ENCODE measurements around the gene DCAF6. TPM values are rescaled to one million over a fixed set of nuclear protein-coding genes. Genes with fewer than 3 reads are reported as not detected.
"Not testable (repeated sequence)": the region's sequence is repeated elsewhere in the genome, so short reads cannot be mapped to it uniquely, and the experiment has no call there.

Gene DCAF6
- total RNA-seq, 1 experiment from 2014 or later = 34.7 TPM

- H3K27ac ChIP-seq = no peak overlapping the region
- DNase-seq = no peak
- H3K27me3 ChIP-seq = no peaks in the 10 kb centered on the region
- H3K4me3 ChIP-seq = no peak overlapping the region
- H3K9me3 ChIP-seq (replicated peaks) = 0 out of 2 replicates have a peak, but pooled peaks cover 3% of the 10 kb centered on the region
- H3K36me3 ChIP-seq = no peaks in the 10 kb centered on the region; the same call in 1 of the 2 replicates
- H3K4me1 ChIP-seq = no peaks in the 10 kb centered on the region
Measured at GRCh38 chr1:167912294-167912693, 24.2 kb upstream of the DCAF6 start.

- DNase-seq = no peak
- Histone ChIP-seq H3K4me1 (no peaks in the 10 kb centered on the region), H3K27me3 (no peaks in the 10 kb centered on the region), H3K4me3 (no peak within 1 kb of the TSS), H3K36me3 (peaks cover 2% of the 10 kb centered on the region; the same call in 1 of the 2 replicates), H3K9me3 (replicated peaks) (0 out of 2 replicates have a peak, but pooled peaks cover 3% of the 10 kb centered on the region), H3K27ac (no peak within 1 kb of the TSS)
Measured at GRCh38 chr1:167913895-167914496, 22.5 kb upstream of the DCAF6 start, which contains the start of gene ADCY10. Gene ADCY10 (minus strand): TSS chr1:167914134. CDS start chr1:167905140, 8,994 bp downstream.

DNA sequence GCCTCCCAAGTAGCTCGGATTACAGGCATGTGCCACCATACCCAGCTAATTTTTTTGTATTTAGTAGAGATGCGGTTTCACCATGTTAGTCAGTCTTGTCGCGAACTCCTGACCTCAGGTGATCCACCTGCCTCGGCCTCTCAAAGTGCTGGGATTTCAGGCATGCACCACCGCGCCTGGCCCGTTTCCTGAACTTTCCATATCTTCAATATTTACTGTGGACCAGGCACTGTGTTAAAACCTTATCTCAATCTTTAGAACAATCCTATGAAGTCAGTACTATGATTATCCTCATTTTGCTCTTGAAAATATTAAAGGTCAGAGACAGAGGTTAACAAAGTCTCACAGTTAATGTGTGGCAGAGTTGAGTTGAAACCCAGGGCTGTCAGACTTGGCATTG is 20.9 kb upstream of the DCAF6 start:
- no peaks in the 10 kb centered on the region for H3K4me1 ChIP-seq
- H3K4me3 ChIP-seq = no peak overlapping the region
- H3K9me3 ChIP-seq (replicated peaks) = 0 out of 2 replicates have a peak, but pooled peaks cover under 1% of the 10 kb centered on the region
- no peak for DNase-seq
- H3K27ac ChIP-seq = no peak overlapping the region
- H3K27me3 ChIP-seq = no peaks in the 10 kb centered on the region
- peaks cover 2% of the 10 kb centered on the region; the same call in 1 of the 2 replicates for H3K36me3 ChIP-seq

GRCh38 chr1:167916766-167917511 is 19.5 kb upstream of the DCAF6 start:
- no peaks in the 10 kb centered on the region for H3K27me3 ChIP-seq
- H3K9me3 ChIP-seq (replicated peaks) = no peaks in the 10 kb centered on the region
- H3K4me1 ChIP-seq = no peaks in the 10 kb centered on the region
- H3K4me3 ChIP-seq = no peak overlapping the region
- H3K27ac ChIP-seq = no peak overlapping the region
- H3K36me3 ChIP-seq = peaks cover 2% of the 10 kb centered on the region; the same call in 1 of the 2 replicates
- DNase-seq = no peak

DNA sequence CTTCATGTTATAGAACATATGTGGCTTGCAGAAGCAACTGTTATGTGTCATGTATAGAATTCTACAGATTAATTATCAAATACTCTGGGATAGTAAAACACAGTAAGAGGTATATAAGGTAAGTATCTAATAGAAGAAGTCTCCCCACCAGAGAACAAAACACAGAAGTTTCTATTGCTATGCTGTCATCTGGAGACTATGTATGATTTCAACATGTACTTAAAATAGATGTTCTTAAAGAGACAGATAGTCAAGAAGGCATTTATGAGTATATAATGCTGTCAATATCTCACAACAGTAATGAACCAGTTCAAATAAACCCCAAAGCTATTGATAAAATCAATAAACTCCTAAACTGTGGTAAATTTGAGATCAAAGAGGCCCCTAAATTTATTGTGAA is 14.5 kb upstream of the DCAF6 start:
- Histone ChIP-seq H3K27me3 (no peaks in the 10 kb centered on the region), H3K27ac (no peak overlapping the region)
- DNase-seq = no peak

DNA sequence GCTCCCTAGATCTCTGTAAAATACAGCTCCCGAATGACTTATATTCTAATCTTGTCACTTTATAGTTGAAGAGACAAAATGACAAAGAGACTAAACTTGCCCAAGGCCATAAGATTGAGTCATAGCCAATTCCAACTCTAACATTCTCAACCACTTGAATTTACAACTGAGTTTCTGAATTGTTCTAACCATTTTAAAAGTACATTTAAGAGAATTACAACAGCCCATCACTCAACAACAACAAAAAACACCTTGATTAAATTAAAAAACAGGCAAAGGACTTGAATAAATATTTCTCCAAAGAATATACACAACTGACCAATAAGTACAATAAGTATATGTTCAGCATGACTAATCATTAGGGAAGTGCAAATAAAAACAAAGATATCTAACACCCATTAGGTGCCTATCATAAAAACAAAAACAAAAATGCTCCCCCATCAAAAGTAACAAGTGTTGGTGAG is 13.8 kb upstream of the DCAF6 start:
- Histone ChIP-seq H3K27ac (no peak overlapping the region), H3K27me3 (no peaks in the 10 kb centered on the region), H3K36me3 (0 out of 2 replicates have a peak, but pooled peaks cover 5% of the 10 kb centered on the region), H3K9me3 (replicated peaks) (no peaks in the 10 kb centered on the region), H3K4me1 (no peaks in the 10 kb centered on the region), H3K4me3 (no peak overlapping the region)
- DNase-seq = no peak

More for the DNA sequence above, 14.5 kb upstream of the DCAF6 start:
- H3K4me3 ChIP-seq = no peak overlapping the region
- H3K36me3 ChIP-seq = 0 out of 2 replicates have a peak, but pooled peaks cover 5% of the 10 kb centered on the region
- H3K4me1 ChIP-seq = no peaks in the 10 kb centered on the region
- H3K9me3 ChIP-seq (replicated peaks) = no peaks in the 10 kb centered on the region

DNA sequence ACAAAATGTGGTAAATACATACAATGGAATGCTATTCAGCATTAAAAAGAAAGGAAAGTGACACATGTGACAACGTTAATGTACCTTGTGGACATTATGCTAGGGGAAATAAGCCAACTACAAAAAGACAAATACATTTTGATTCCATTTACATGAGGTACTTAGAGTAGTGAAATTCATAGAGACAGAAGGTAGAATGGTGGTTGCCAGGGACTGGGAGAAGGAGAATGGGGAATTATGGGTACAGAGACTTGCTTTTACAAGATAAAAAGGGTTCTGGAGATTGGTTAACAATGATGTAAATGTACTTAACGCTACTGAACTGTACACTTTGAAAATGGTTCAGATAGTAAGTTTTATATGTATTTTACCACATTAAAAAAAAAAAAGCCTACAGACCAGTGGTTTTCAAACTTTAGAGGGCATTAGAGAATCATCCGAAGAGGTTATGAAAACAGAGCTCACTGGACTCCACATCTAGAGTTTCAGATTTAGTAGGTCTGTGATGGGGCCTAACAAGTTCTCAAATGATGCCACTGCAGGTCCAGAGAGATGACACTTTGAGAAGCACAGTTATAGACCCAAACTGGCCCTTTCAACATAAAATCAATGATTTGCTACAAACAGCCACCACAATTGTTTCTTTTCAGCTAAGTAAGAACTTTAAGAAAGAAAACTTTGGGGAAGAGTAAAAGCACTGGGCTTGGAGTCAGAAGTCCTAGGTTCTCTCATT is 13.0 kb upstream of the DCAF6 start:
- Histone ChIP-seq H3K9me3 (replicated peaks) (no peaks in the 10 kb centered on the region), H3K4me3 (no peak overlapping the region), H3K27ac (no peak overlapping the region), H3K27me3 (no peaks in the 10 kb centered on the region), H3K36me3 (0 out of 2 replicates have a peak, but pooled peaks cover 3% of the 10 kb centered on the region), H3K4me1 (no peaks in the 10 kb centered on the region)
- no peak for DNase-seq

DNA sequence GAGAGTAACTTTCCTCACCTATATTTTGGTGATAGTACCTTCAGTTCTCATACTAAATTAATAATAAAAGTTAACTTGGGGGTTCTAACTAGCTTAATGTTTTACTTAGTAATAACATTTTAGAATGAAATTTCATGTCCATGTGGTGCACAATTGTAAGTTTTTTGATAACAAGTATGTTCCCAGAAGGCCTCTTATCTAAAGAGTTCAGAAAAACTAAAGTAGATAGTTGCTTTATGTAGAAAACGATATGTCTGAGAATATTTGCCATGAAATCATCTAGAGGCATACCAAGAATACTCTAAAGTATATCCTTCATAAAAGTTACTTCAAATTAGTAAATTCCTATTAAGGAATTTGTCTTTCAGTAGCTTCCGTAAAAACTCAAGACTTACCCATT is 12.4 kb upstream of the DCAF6 start:
- Histone ChIP-seq H3K27ac (no peak overlapping the region), H3K36me3 (0 out of 2 replicates have a peak, but pooled peaks cover 3% of the 10 kb centered on the region), H3K4me3 (no peak overlapping the region), H3K4me1 (no peaks in the 10 kb centered on the region), H3K27me3 (no peaks in the 10 kb centered on the region), H3K9me3 (replicated peaks) (no peaks in the 10 kb centered on the region)
- no peak for DNase-seq

- Histone ChIP-seq H3K36me3 (0 out of 2 replicates have a peak, but pooled peaks cover 3% of the 10 kb centered on the region), H3K4me3 (no peak overlapping the region), H3K27ac (no peak overlapping the region), H3K27me3 (no peaks in the 10 kb centered on the region), H3K4me1 (no peaks in the 10 kb centered on the region), H3K9me3 (replicated peaks) (no peaks in the 10 kb centered on the region)
- DNase-seq = no peak
Measured at GRCh38 chr1:167924543-167925231, 11.8 kb upstream of the DCAF6 start.

- Histone ChIP-seq H3K27me3 (no peaks in the 10 kb centered on the region), H3K27ac (no peak overlapping the region), H3K4me1 (no peaks in the 10 kb centered on the region), H3K36me3 (0 out of 2 replicates have a peak, but pooled peaks cover 3% of the 10 kb centered on the region), H3K4me3 (no peak overlapping the region), H3K9me3 (replicated peaks) (no peaks in the 10 kb centered on the region)
- no peak for DNase-seq
Measured at GRCh38 chr1:167926486-167926997, 9.9 kb upstream of the DCAF6 start.

DNA sequence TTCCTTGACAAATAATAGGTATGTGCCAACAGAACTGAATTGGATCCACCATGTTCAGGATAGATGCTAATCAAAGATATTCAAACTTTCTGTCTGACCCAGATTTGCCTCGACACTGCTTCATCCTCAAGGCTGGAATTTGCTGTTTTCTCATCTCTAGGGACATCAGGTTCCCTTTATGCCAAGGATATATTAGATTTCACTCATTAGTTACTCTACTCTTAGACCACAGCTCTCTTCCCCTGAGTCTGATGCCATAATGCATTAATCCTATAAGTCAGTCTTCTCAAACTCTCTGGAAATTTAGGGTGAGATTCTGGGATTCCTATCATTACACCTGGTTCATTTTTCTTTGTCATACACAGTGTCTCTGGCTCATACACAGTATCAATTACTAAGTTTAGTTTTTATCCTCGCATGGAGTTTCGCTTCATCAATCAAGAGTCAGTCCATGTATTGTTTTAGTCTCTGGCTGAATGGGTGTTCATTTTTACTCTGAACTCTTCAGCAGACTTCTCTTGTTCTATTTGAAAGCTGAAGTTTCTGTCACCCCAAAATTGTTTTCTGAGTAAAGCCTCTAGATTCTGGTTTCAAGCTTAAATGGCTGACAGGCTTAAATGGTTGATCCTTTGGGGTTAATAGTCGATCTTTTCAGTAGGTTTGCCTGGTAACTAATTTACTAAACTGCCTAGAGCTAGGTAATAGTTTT is 9.3 kb upstream of the DCAF6 start:
- H3K27ac ChIP-seq = no peak overlapping the region
- no peaks in the 10 kb centered on the region for H3K4me1 ChIP-seq
- H3K9me3 ChIP-seq (replicated peaks) = no peaks in the 10 kb centered on the region
- no peak overlapping the region for H3K4me3 ChIP-seq
- H3K36me3 ChIP-seq = 0 out of 2 replicates have a peak, but pooled peaks cover 3% of the 10 kb centered on the region
- H3K27me3 ChIP-seq = no peaks in the 10 kb centered on the region
- no peak for DNase-seq

- Histone ChIP-seq H3K4me1 (no peaks in the 10 kb centered on the region), H3K9me3 (replicated peaks) (no peaks in the 10 kb centered on the region), H3K36me3 (no peaks in the 10 kb centered on the region), H3K4me3 (no peak overlapping the region), H3K27me3 (no peaks in the 10 kb centered on the region), H3K27ac (no peak overlapping the region)
- DNase-seq = no peak
Measured at GRCh38 chr1:167928457-167928852, 8.0 kb upstream of the DCAF6 start.

DNA sequence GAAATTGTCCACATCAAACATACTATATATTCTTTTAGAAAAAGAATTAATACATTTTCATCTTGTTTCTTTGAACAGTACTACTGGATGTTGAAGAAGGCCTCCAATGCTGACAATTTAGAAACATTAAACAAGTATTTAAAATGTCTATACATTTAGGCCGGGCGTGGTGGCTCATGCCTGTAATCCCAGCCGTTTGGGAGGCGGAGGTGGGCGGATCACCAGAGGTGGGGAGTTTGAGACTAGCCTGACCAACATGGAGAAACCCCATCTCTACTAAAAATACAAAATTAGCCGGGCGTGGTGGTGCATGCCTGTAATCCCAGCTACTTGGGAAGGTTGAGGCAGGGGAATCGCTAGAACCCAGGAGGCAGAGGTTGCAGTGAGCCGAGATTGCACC is 7.6 kb upstream of the DCAF6 start:
- not testable (repeated sequence) for H3K27ac ChIP-seq

More for the DNA sequence above, 7.6 kb upstream of the DCAF6 start:
- not testable (repeated sequence) for DNase-seq; H3K9me3 ChIP-seq (replicated peaks); H3K27me3 ChIP-seq; H3K36me3 ChIP-seq; H3K4me3 ChIP-seq; H3K4me1 ChIP-seq
